Brain microvascular endothelial cell (primary cell): ENCODE measurements around the gene BMERB1.

Source experiments
- DNase-seq: peaks from one replicate; pipeline ENCODE4 v3.0.0-alpha.2; 2020
- H3K27ac ChIP-seq: fragments of 250-450 bp; sonication (Bioruptor Pico); 2 replicates; pipeline ENCODE4 v1.5.1; 2020; ENCODE audit warnings: mild to moderate bottlenecking, moderate library complexity
- H3K27me3 ChIP-seq: fragments of 250-450 bp; sonication (Bioruptor Pico); replicated peaks from 2 replicates; pipeline ENCODE4 v1.5.1; 2020; ENCODE audit warnings: mild to moderate bottlenecking
- H3K36me3 ChIP-seq: fragments of 250-450 bp; sonication (Bioruptor Pico); replicated peaks from 2 replicates; pipeline ENCODE4 v1.5.1; 2020; ENCODE audit warnings: mild to moderate bottlenecking
- H3K4me3 ChIP-seq: 2 replicates; pipeline ENCODE4 v1.5.1; 2011; ENCODE audit warnings: low read depth, mild to moderate bottlenecking, control low read depth, low read length, moderate library complexity
- CTCF ChIP-seq: IDR thresholded peaks from 2 replicates; pipeline ENCODE4 v1.5.1; 2011; ENCODE audit warnings: low read depth, mild to moderate bottlenecking, moderate library complexity, low read length, control low read depth, inconsistent platforms; ENCODE audit errors: missing control alignments
- in situ Hi-C: cut with HindIII; loops from 2 replicates; pipeline ENCODE4 v1.10.0; 2017; ENCODE audit warnings: low sequenced_read_pairs, low pct_ligation_motif_present

The BMERB1 gene

DNA sequence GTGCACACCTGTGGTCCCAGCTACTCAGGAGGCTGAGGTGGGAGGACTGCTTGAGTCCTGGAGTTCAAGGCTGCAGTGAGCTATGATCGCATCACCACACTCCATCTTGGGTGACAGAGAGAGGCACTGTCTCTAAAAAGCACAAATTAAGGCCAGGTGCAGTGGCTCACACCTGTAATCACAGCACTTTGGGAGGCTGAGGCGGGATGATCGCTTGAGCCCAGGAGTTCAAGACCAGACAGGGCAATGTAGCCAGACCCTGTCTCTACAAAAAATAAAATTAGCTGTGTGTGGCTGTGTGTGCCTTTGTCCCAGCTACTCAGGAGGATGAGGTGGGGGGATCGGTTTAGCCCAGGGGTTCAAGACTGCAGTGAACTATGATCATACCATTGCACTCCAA lies 81.6 kb downstream of the BMERB1 start:
- no peaks in the 10 kb centered on the region for H3K27me3 ChIP-seq
- no peak for DNase-seq
- no peak overlapping the region for H3K4me3 ChIP-seq
- H3K36me3 ChIP-seq: peaks cover 4% of the 10 kb centered on the region
- in situ Hi-C loops: no loop called here
- no peak for TF ChIP-seq CTCF
- no peak overlapping the region for H3K27ac ChIP-seq

- Histone ChIP-seq H3K27me3 (no peaks in the 10 kb centered on the region), H3K36me3 (peaks cover 4% of the 10 kb centered on the region), H3K27ac (no peak overlapping the region), H3K4me3 (no peak overlapping the region)
- DNase-seq: no peak
- in situ Hi-C loops: no loop called here
- no peak for TF ChIP-seq CTCF
Observed at GRCh38 chr16:15516609-15517008, 82.2 kb downstream of the BMERB1 start.

DNA sequence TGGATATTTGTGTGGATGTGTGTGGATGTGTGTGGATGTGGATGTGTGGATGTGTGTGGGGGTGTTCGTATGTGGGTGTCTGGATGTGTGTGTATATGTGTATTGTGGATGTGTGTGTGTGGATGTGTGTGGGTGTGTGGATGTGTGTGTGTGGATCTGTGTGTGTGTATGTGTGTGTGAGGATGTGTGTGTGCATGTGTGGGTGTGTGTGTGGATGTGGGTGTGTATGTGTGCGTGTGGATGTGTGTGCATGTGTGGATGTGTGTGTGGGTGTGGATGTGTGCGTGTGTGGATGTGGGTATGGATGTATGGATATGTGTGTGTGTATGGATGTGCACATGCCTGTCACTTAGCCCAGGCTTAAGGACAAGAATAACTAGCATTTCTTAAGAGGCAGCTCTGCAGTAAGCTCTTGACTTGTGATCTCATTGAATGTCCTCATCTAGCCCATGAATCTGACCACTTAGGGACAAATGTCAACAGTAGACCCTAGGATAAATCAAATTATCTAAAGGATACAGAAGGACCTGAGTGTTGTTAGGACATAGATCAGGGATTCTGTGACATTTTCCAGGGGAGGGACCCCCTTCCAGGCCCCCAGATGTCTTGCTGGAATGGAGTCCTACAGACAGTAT lies 83.5 kb downstream of the BMERB1 start:
- DNase-seq: no peak
- Histone ChIP-seq H3K4me3 (no peak overlapping the region), H3K27me3 (no peaks in the 10 kb centered on the region), H3K27ac (no peak overlapping the region), H3K36me3 (peaks cover 4% of the 10 kb centered on the region)
- no peak for TF ChIP-seq CTCF
- in situ Hi-C loops: no loop called here

- Histone ChIP-seq H3K36me3 (peaks cover 4% of the 10 kb centered on the region), H3K27ac (no peak overlapping the region), H3K27me3 (no peaks in the 10 kb centered on the region), H3K4me3 (no peak overlapping the region)
- DNase-seq: peak; percentile 18
- no peak for TF ChIP-seq CTCF
- in situ Hi-C loops: no loop called here
Observed at GRCh38 chr16:15518381-15519351, 84.3 kb downstream of the BMERB1 start.

DNA sequence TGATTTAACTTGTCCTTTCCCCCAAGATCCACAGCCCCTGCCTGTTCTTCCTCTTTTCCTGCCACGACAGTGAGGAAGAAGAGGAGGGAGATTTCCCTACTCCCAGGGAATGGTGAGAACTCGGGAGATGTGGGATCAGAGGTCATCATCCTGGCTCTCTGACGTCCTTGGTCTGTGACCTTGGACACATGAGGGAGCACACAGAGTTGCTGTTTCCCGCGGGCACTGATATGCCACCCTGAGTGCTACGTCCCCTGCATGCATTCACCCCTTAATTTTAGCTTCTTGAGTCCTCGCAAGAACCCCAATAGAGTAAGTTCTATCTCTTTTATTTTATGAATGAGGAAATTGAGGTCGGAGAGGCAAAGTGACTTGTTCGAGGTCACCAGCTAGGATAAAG lies 85.4 kb downstream of the BMERB1 start:
- H3K36me3 ChIP-seq: peaks cover 4% of the 10 kb centered on the region
- H3K27ac ChIP-seq: no peak overlapping the region
- in situ Hi-C loops: no loop called here
- TF ChIP-seq CTCF: no peak
- no peak overlapping the region for H3K4me3 ChIP-seq
- H3K27me3 ChIP-seq: no peaks in the 10 kb centered on the region
- DNase-seq: no peak
